ENCODE results near the gene SPAG9.
A peak's percentile ranks its signal among the peaks of the same experiment; 100 is the strongest.
"Not testable (repeated sequence)": the region's sequence is repeated elsewhere in the genome, so short reads cannot be mapped to it uniquely, and the experiment has no call there.

Gene SPAG9

DNA sequence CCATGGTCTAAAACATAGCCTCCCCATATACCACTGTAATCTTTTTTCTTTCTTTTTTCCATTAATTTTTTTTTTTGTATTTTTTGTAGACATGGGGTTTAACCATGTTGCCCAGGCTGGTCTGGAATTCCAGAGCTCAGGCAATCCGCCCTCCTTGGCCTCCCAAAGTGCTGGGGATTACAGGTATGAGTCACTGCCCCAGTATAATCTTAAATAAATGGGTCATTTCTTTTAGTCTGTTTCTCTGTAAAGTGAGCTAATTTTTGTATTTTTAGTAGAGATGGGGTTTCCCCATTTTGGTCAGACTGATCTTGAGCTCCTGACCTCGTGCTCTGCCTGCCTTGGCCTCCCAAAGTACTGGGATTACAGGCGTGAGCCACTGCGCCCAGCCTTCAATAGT lies 27.0 kb upstream of the SPAG9 start:
- no peak overlapping the region for H3K4me3 ChIP-seq (ENCODE audit: low read length)
- no peak for DNase-seq (ENCODE audit: low read depth, low spot score)

DNA sequence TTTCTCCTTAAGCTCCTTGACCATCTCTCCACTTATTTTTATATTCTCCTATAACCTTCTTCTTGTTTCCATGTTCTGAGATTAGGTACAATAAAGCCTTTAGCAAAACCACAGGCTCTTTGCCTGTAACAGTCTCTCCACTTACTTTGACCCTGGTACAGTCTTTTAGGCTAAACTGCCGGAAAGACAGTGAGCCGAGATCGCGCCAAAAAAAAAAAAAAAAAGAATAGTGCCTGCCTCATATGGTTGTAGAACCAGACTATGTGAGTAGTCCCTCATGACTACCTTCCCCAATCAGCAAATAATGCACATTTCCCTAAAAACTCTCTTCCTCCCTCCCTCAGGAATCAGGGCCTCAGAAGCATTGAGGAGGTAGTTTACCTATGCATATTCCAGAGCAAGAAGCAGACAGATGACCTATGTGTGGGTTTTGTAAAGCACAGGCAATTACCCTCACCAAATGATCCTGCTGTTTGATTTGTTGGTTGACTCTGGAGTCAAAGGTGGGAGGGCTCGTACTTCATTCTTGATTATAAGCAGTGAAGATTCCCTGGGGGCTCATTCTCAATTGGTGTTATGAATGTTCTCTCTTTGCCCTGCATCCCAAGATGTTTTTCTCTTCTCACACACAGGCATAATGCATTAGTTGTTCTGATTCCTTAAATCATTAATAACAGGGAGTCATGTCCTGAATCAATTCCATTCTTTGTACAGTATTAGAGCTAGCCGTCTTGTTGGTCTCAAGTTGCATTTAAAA lies 23.8 kb upstream of the SPAG9 start:
- DNase-seq (ENCODE audit: low read depth, low spot score) = no peak

DNA sequence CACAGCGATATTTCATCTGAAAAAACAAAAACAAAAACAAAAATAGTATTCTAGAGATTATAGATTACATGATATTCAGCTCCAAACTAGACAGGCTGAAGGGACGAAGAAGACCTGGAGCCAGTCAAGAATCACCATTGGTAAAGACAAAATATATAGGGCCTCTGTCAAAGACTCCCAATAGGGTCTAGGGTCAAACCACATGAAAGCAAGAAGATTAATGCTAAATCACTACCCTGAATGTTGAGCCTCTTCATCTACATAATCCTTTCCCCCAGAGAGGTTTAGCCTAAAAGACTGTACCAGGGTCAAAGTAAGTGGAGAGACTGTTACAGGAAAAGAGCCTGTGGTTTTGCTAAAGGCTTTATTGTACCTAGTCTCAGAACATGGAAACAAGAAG lies 21.9 kb upstream of the SPAG9 start:
- no peak for DNase-seq (ENCODE audit: low read depth, low spot score)
- H3K4me3 ChIP-seq (ENCODE audit: low read length) = no peak overlapping the region

More for the DNA sequence above, 23.8 kb upstream of the SPAG9 start:
- no peak overlapping the region for H3K4me3 ChIP-seq (ENCODE audit: low read length)

DNA sequence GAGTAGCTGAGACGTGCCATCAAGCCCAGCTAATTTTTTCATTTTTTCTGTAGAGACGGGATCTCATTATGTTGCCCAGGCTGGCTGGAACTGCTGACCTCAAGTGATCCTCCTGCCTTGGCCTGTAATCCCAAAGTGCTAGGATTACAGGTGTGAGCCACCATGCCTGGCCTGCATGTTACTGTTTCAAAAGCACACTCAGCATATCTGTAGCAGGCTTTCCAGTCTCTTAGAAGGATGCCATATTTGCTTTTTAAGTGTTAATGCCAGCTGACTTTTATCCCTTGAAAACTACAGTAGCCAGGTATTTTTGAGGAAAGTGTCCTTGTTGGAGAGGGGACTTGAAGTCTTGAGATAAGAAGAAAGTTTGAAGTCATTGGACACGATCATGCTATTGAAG lies 15.3 kb upstream of the SPAG9 start:
- H3K4me3 ChIP-seq (ENCODE audit: low read length) = no peak overlapping the region
- DNase-seq (ENCODE audit: low read depth, low spot score) = no peak

DNA sequence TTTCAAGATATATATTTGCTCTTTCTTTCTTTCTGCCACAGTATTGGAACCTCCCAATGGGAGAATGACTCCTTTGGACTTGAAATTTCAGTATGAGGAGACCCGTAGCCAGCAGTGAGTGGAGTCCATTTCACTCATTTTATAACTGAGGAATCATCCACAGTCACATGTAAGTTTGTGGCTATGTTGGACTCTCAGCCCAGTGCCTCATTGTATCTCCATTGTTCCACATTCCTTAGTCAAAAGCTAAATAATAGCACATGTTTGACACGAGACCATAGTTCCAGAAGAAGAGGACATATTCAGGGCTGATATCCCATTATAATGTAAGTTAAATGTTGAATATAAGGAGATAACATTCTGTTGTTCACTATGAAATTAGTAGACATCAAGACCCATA lies 12.7 kb upstream of the SPAG9 start:
- DNase-seq (ENCODE audit: low read depth, low spot score) = no peak
- H3K4me3 ChIP-seq (ENCODE audit: low read length) = no peak overlapping the region

DNA sequence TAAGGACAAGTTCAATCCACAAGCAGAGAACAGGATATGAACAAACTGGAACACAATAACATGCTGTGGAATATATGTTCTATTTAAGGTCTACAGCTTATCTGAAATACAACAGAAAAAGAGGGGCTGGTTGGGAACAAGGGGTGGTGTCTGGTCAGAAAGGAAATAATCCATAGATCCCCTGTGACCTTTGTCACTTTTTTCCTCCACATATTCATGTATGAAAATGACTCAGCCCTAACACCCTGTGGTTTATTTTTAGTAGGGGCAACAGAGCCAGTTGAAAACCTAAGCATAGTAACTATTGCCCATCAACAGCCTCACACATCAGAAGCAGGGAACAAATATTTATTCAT lies 12.3 kb upstream of the SPAG9 start:
- DNase-seq (ENCODE audit: low read depth, low spot score) = no peak

DNA sequence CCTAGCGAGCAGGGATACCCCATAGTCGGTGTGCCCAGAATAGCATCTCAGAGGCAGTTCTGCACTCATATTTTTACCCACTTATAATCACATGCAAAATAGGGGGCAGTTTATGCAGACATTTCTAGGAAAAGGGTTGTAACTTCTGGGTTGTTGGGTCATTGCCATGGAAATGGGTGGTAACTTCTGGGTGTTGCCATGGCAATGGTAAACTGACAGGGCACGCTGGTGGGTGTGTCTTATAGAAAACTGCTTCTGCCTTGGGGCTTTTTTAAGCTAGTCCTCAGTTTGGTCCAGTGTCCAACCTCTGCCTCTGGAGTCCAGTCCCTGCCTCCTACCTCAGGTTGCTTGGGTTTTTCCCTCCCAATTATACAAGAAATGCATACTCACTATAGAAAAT lies 7.4 kb upstream of the SPAG9 start:
- DNase-seq (ENCODE audit: low read depth, low spot score) = no peak
- H3K4me3 ChIP-seq (ENCODE audit: low read length) = no peak overlapping the region

More for the DNA sequence above, 12.3 kb upstream of the SPAG9 start:
- no peak overlapping the region for H3K4me3 ChIP-seq (ENCODE audit: low read length)

DNA sequence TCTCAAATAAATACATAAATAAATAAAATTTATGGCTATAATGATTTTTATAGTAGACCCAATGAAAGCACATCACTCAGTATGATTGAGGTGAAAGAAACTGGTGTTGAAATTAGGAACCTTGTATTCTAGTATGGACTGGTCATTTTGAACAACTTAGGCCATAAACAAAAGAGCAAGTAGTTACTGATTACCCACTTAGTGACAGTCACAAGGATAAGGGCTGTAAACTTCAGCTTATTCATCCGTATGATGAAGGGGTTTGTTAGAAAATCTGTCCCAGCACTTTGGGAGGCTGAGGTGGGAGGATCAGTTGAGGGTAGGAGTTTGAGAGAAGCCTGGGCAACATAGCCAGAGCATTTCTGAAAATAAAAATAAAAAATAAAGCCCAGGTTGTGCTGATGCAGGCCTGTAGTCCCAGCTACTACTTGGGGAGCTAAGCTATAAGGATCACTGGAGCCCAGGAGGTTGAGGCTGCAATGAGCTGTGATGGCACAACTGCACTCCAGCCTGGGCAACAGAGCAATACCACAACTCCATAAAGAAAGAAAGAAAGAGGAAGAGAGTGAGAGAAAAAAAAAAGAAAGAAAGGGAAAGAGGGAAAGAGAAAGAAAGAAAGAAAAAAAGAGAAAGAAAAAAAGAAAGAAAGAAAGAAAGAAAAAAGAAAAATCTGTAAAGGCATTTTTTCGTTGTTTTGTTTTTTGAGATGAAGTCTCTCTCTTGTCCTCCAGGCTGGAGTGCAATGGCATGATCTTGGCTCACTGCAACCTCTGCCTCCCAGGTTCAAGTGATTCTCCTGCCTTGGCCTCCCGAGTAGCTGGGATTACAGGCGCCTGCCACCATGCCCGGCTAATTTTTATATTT lies 4.2 kb upstream of the SPAG9 start:
- no peak overlapping the region for H3K4me3 ChIP-seq (ENCODE audit: low read length)
- no peak for DNase-seq (ENCODE audit: low read depth, low spot score)

DNA sequence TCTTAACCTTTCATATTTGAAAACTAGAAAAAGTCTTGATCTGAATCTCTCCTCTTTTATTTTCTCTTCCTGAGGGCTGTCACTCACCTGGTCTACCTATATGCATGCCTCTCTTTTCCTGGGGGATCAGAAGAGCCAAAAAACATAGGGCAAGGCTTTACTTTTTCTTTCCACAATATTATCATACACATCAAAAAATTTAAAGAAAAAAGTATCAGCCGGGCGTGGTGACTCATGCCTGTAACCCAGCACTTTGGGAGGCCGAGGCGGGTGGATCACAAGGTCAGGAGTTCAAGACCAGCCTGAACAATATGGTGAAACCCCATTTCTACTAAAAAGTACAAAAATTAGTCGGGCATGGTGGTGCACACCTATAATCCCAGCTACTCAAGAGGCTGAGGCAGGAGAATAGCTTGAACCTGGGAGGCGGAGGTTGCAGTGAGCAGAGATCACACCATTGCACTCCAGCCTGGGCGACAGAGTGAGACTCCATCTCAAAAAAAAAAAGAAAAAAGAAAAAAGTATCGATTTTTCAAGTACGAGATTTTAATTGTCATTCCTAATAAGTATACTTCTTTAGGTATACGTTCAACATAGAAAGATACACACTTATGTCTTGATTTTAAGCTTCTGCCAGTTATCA lies 1.9 kb upstream of the SPAG9 start:
- DNase-seq (ENCODE audit: low read depth, low spot score); H3K4me3 ChIP-seq (ENCODE audit: low read length): not testable (repeated sequence)

DNA sequence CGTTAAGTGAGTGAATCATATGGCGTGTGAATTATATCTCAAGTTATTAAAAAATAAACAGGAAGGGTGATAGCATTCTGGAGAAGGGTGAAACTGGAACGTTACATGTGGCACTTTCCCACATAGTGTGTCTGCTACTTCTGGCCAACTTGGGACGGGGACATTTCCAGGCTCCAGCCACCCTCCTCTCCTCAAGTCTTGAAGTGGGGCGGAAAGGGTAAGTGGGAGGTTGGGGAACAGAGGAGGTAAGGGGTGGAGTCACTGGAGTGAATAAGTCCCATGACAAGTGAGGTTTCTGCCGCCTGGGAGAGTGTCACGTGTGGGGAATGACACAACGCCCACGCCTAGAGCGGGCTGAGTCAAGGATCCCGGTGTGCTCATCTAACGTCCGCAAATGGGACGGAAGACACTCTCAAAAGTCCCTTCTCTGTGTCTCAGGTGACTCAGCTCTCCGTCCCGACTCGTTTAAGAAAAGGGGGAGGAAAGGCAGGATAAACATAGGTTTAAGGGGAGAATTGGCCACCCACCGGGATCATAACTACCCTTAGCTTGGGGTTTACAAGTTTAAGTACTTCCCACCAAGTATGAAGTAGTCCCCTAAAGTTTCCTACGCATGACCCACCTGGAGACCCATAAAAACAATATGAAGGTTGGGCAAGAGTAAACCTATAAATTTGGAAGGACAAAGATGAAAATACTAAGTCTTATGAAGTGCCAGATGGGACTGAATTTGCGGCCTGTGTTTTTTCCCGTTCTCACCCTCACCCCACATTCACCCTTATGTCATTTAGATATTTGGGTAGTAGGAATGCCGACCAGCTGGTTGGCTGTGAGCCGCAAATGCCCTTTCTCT lies 1.2 kb upstream of the SPAG9 start:
- H3K4me3 ChIP-seq (ENCODE audit: low read length) = peak overlapping the region; percentile 66
- no peak for DNase-seq (ENCODE audit: low read depth, low spot score)

DNA sequence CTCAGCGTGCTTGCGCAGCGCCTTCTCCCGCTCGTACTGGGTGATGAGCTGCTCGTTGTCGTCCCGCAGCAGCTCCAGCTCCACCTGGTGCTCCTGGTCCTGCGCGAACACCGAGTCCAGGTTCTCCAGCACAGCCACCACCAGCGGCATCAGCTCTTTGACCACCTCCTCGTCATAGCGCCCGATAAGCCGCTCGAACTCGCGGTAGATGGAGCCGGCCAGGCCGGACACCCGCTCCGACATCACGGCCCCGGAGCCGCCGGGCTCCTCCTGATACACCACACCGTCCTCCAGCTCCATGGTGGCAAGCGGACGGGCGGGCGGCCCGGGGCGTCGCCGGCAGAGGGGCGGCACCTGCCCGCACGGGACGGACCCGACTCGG lies 320 bp downstream of the SPAG9 start:
- no peak for DNase-seq (ENCODE audit: low read depth, low spot score)
- H3K4me3 ChIP-seq (ENCODE audit: low read length) = peak overlapping the region; percentile 95

DNA sequence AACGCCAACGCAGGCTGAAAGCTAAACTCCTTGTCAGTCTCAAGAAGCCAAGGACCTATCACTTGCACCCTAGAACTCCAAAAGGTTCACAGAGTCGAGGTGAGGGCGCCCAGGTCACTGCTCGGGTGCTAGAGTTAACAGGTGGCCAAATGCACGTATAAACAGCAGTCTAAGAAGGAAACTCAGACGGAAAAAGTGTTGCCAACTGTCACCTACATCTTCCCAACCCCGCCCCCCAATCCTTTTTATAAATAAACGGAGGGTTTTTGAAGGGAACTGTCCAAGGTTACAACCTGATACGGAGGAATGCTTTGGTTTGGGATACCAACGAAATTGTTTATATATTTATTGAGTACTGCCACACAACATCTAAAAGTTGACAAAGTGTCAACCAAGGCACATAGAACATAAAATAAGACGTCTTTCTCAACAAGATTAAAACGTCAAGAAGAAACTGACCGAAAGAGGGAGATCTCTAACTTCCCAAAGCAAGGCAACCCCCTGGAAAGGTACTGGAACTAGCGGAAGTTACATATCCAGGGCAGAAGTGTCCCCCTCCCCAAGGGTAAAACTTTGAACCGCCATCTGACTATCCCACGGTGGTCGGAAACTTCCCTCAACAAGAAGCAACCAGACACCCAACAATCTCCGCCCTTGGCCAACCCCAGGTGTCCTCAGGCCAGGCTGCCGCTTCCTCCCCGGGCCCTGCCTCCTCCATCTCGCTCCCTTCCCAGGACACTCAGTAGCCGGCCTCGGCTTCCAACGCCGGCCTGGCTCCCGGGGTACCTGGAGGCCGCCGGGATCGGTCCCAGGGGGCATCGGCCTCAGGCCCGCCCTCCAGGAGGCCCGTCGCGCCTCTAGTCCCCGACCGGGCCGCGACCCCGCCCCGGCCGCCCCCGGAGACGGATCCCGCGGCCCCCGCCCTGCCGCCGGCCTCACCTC lies 982 bp downstream of the SPAG9 start:
- DNase-seq (ENCODE audit: low read depth, low spot score) = peak; percentile 48
- peak overlapping the region; percentile 95 for H3K4me3 ChIP-seq (ENCODE audit: low read length)

DNA sequence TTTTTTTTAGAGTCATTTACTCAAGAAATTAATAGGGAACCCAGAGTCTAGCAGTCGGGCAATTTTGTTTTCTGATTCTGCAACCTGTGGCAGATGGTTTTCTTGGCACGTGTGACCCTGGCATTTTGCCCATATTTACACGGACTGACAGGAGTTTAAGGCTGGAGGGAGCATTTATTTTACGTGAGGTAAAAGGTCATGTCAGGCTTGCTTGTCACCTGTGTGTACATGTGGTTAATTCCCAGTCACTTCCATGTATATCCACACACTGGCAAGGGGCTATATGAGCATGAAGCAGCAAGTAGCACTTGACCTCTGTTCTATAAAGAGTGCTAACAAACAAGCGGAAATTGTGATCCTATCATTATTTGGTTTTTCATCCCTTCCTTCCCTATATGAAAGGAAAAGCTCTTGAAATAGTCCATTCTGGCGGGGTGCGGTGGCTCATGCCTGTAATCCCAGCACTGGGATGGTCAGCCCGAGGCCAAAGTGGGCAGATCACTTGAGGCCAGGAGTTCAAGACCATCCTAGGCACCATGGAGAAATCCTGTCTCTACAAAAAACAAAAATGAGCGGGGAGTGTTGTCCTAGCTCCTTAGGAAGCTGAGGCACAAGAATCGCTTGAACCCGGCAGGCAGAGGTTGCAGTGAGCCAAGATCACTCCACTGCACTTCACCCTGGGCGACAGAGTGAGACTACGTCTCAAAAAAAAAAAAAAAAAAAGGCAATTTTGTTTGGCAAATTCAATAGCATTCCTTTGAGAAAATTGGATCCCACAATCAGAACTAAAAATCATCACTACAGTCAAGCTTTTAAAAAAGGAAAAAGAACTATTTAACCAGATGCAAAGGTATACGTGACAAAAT lies 2.1 kb downstream of the SPAG9 start:
- no peak overlapping the region for H3K4me3 ChIP-seq (ENCODE audit: low read length)
- no peak for DNase-seq (ENCODE audit: low read depth, low spot score)

DNA sequence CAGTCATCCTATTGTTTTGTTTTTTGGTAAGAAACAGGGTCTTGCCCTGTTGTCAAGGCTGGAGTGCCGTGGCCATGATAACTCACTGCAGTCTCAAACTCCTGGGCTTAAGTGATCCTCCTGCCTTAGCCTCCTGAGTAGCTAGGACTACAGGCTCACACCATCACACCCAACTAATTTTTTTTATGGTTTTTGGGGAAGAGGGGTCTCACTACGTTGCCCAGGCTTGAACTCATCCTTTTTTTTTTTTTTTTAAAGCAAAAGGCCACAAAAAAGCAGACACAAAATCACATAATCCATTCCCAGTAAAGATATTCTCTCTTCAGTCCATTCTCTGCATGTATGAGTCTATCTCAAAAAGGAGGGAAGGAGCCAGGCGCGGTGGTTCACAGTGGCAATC lies 5.5 kb downstream of the SPAG9 start:
- no peak overlapping the region for H3K4me3 ChIP-seq (ENCODE audit: low read length)
- no peak for DNase-seq (ENCODE audit: low read depth, low spot score)

DNA sequence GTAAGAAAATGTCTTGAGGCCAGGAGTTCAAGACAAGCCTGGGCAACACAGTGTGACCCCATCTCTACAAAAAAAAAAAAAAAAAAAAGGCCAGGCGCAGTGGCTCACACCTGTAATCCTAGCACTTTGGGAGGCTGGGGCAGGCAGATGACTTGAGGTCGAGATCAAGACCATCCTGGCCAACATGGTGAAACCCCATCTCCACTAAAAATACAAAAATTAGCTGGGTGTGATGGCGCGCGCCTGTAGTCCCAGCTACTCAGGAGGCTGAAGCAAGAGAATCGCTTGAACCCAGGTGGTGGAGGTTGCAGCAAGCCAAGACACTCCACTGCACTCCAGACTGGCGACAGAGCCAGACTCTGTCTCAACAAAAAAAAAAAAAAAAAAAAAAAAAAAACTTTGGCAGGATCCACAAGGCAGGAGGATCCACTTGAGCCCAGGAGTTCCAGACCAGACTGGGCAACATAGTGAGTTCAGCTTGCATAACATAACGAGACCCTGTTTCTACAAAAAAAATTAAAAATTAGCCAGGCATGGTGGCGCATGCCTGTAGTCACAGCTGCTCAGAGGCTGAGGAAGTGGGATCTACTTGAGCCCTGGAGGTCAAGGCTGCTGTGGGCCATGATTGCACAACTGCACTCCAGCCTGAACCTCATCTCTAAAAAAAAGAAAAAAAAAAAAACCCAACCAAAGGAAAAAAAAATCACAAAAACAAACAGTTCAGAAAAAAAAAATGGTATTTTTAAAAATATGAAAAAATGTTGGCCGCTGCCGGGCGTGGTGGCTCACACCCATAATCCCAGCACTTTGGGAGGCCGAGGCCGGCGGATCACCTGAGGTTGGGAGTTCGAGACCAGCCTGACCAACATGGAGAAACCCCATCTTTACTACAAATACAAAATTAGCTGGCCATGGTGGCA lies 8.1 kb downstream of the SPAG9 start:
- not testable (repeated sequence) for H3K4me3 ChIP-seq (ENCODE audit: low read length); DNase-seq (ENCODE audit: low read depth, low spot score)

DNA sequence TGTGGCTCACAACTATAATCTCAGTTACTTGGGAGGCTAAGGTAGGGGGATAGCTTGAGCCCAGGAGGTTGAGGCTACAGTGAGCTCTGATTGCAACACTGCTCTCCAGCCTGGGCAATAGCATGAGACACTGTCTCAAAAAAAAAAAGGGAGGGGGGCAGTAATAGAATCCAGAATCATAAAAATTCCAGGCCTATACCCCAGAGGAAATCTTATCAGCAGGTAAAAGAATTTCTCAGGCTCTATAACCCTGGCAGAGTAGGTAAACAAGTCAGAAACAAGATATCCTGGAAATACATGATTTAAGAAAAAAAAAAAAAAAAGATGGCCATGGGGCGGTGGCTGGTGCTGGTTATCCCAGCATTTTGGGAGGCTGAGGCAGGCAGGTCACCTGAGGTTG lies 12.9 kb downstream of the SPAG9 start:
- DNase-seq (ENCODE audit: low read depth, low spot score) = no peak
- H3K4me3 ChIP-seq (ENCODE audit: low read length) = no peak overlapping the region
